Loucy (cell line): ENCODE results near the gene SLC25A40.
"Not testable (repeated sequence)": the region's sequence is repeated elsewhere in the genome, so short reads cannot be mapped to it uniquely, and the experiment has no call there.

Experiments
- H2AFZ ChIP-seq: fragments of 200-600 bp; sonication (generic); 2 replicates; pipeline ENCODE4 v1.6.0; 2016; ENCODE audit warnings: antibody characterized with exemption, mild to moderate bottlenecking, low read length, moderate library complexity
- H3F3A ChIP-seq: fragments of 200-600 bp; 2 replicates; pipeline ENCODE4 v1.6.0; 2016; ENCODE audit warnings: antibody characterized with exemption, low read depth, mild to moderate bottlenecking
- H3K27me3 ChIP-seq: fragments of 200-600 bp; sonication (generic); 2 replicates; pipeline ENCODE4 v1.6.1; 2014; ENCODE audit warnings: low read length, mild to moderate bottlenecking; ENCODE audit not compliant: insufficient read depth, poor library complexity, severe bottlenecking
- H3K36me3 ChIP-seq: fragments of 200-600 bp; sonication (generic); 2 replicates; pipeline ENCODE4 v1.6.1; 2016; ENCODE audit warnings: low read length; ENCODE audit not compliant: insufficient read depth
- H3K4me1 ChIP-seq: fragments of 200-600 bp; sonication (generic); 2 replicates; pipeline ENCODE4 v1.5.1; 2014; ENCODE audit warnings: low read length, mild to moderate bottlenecking; ENCODE audit not compliant: insufficient read depth, poor library complexity, severe bottlenecking
- H3K4me2 ChIP-seq: fragments of 200-600 bp; sonication (generic); 2 replicates; pipeline ENCODE4 v1.6.0; 2014; ENCODE audit warnings: antibody characterized with exemption, low read length, low read depth, mild to moderate bottlenecking; ENCODE audit not compliant: poor library complexity, severe bottlenecking
- H3K4me3 ChIP-seq: fragments of 200-600 bp; sonication (generic); 2 replicates; pipeline ENCODE4 v1.5.1; 2014; ENCODE audit warnings: low read length, mild to moderate bottlenecking, mixed read lengths; ENCODE audit not compliant: poor library complexity, severe bottlenecking
- H3K79me2 ChIP-seq: fragments of 200-600 bp; sonication (generic); 2 replicates; pipeline ENCODE4 v1.6.1; 2014; ENCODE audit warnings: low read length; ENCODE audit not compliant: insufficient read depth
- H3K9ac ChIP-seq: fragments of 200-600 bp; sonication (generic); 2 replicates; pipeline ENCODE4 v1.6.0; 2014; ENCODE audit warnings: mild to moderate bottlenecking, low read depth, low read length, moderate library complexity; ENCODE audit not compliant: poor library complexity, severe bottlenecking
- H3K9me2 ChIP-seq: fragments of 200-600 bp; sonication (generic); replicated peaks from 2 replicates; pipeline ENCODE4 v1.6.1; 2016; ENCODE audit warnings: low read depth, low read length, mixed read lengths
- H3K9me3 ChIP-seq: fragments of 200-600 bp; sonication (generic); 2 replicates; pipeline ENCODE4 v1.6.1; 2014; ENCODE audit warnings: mild to moderate bottlenecking, antibody characterized with exemption, low read length, low read depth; ENCODE audit not compliant: insufficient read depth
- H4K20me1 ChIP-seq: fragments of 200-600 bp; sonication (generic); 2 replicates; pipeline ENCODE4 v1.6.0; 2014; ENCODE audit warnings: antibody characterized with exemption, low read length, mild to moderate bottlenecking; ENCODE audit not compliant: insufficient read depth, poor library complexity, severe bottlenecking
- CTCF ChIP-seq: fragments of 200-600 bp; sonication (generic); conservative IDR thresholded peaks from 2 replicates; pipeline ENCODE4 v1.5.1; 2014; ENCODE audit warnings: mild to moderate bottlenecking, antibody characterized with exemption, low read length
- EZH2phosphoT487 ChIP-seq: fragments of 200-600 bp; IDR thresholded peaks from 2 replicates; pipeline ENCODE4 v1.6.1; 2018; ENCODE audit warnings: antibody characterized with exemption, mild to moderate bottlenecking, moderate library complexity, borderline replicate concordance

Gene SLC25A40

GRCh38 chr7:87919875-87920274, 43.7 kb upstream of the SLC25A40 start:
- Histone ChIP-seq H3K9me3 (no peaks in the 10 kb centered on the region), H3K4me1 (no peaks in the 10 kb centered on the region), H3K9me2 (no peaks in the 10 kb centered on the region), H2AFZ (no peak overlapping the region), H3K4me3 (no peak overlapping the region), H3K79me2 (no peaks in the 10 kb centered on the region), H3K27me3 (no peaks in the 10 kb centered on the region), H3K36me3 (no peaks in the 10 kb centered on the region), H3F3A (no peaks in the 10 kb centered on the region), H4K20me1 (no peaks in the 10 kb centered on the region), H3K9ac (no peak overlapping the region), H3K4me2 (no peak overlapping the region)
- TF ChIP-seq EZH2phosphoT487 (no peak), CTCF (no peak)

- Histone ChIP-seq H3K9me3 (no peaks in the 10 kb centered on the region), H3K36me3 (no peaks in the 10 kb centered on the region), H3K79me2 (no peaks in the 10 kb centered on the region), H2AFZ (no peak overlapping the region), H3K27me3 (no peaks in the 10 kb centered on the region), H3F3A (no peaks in the 10 kb centered on the region), H3K4me3 (no peak overlapping the region), H3K4me2 (no peak overlapping the region), H3K4me1 (no peaks in the 10 kb centered on the region), H4K20me1 (no peaks in the 10 kb centered on the region), H3K9me2 (no peaks in the 10 kb centered on the region), H3K9ac (no peak overlapping the region)
- TF ChIP-seq EZH2phosphoT487 (no peak), CTCF (no peak)
Observed at GRCh38 chr7:87918740-87919139, 42.6 kb upstream of the SLC25A40 start.

- Histone ChIP-seq H3K9me3 (no peaks in the 10 kb centered on the region), H3K9me2 (no peaks in the 10 kb centered on the region), H3K4me2 (no peak overlapping the region), H3K36me3 (peaks cover 17% of the 10 kb centered on the region; the same call in 1 of the 2 replicates), H2AFZ (no peak overlapping the region), H4K20me1 (no peaks in the 10 kb centered on the region), H3K27me3 (no peaks in the 10 kb centered on the region), H3K79me2 (no peaks in the 10 kb centered on the region), H3K4me1 (peaks cover 3% of the 10 kb centered on the region), H3F3A (no peaks in the 10 kb centered on the region), H3K4me3 (no peak overlapping the region), H3K9ac (no peak overlapping the region)
- no peak for TF ChIP-seq CTCF
- TF ChIP-seq EZH2phosphoT487 = no peak
Observed at GRCh38 chr7:87912121-87912520, 36.0 kb upstream of the SLC25A40 start.

GRCh38 chr7:87908814-87909213, 32.7 kb upstream of the SLC25A40 start:
- H3K27me3 ChIP-seq, H3K4me3 ChIP-seq, H3K4me1 ChIP-seq, H3F3A ChIP-seq, H2AFZ ChIP-seq, H3K9ac ChIP-seq, H3K9me3 ChIP-seq, H4K20me1 ChIP-seq, H3K4me2 ChIP-seq, H3K79me2 ChIP-seq, H3K9me2 ChIP-seq: not testable (repeated sequence)
- H3K36me3 ChIP-seq = peaks cover 34% of the 10 kb centered on the region

- not testable (repeated sequence) for H3K9me2 ChIP-seq, H3F3A ChIP-seq, H4K20me1 ChIP-seq, H3K9ac ChIP-seq, H3K4me3 ChIP-seq, H3K27me3 ChIP-seq, H3K79me2 ChIP-seq, H3K4me2 ChIP-seq, H3K9me3 ChIP-seq, H2AFZ ChIP-seq, H3K4me1 ChIP-seq
- peaks cover 46% of the 10 kb centered on the region for H3K36me3 ChIP-seq
Observed at GRCh38 chr7:87907136-87907906, 31.2 kb upstream of the SLC25A40 start.
